ENCODE results near the gene DTX4. TPM values are rescaled to one million over a fixed set of nuclear protein-coding genes. Genes with fewer than 3 reads are reported as not detected.

Gene DTX4
- total RNA-seq, 1 experiment from 2014 or later, result 7.6 TPM

GRCh38 chr11:59223611-59224010 lies 51.7 kb downstream of the DTX4 start:
- ChIA-PET POLR2A (no interaction called here), CTCF (no interaction called here), RAD21 (ENCODE audit: low non-redundant PET in 1 of 2, low total read pairs in 2 of 2, uncharacterized antibody in 2 of 2, unreplicated experiment in 2 of 2) (no interaction called here)
- H3K36me3 ChIP-seq (ENCODE audit: control insufficient read depth in 1 of 2, insufficient read depth in 2 of 2, low read length in 2 of 2), result no peaks in the 10 kb centered on the region
- H3K4me1 ChIP-seq (ENCODE audit: control insufficient read depth in 1 of 2, insufficient read depth in 2 of 2, low read length in 2 of 2), result no peaks in the 10 kb centered on the region
- H3K9me3 ChIP-seq (ENCODE audit: control insufficient read depth in 1 of 2, insufficient read depth in 1 of 2, low read depth in 1 of 2, low read length in 2 of 2), result no peaks in the 10 kb centered on the region
- no peak overlapping the region for H3K9ac ChIP-seq (ENCODE audit: low read length)
- intact Hi-C loops (cut with micrococcal nuclease), result no loop called here
- DNase-seq (ENCODE audit: low read depth, low spot score) (no peak), ATAC-seq (no peak)
- no peak overlapping the region for H3K27ac ChIP-seq (ENCODE audit: low read depth, low read length)
- H4K20me1 ChIP-seq (ENCODE audit: insufficient read depth), result no peaks in the 10 kb centered on the region
- H2AFZ ChIP-seq (ENCODE audit: low read depth, low read length, poor library complexity, severe bottlenecking), result no peak overlapping the region
- no peaks in the 10 kb centered on the region for H3K9me2 ChIP-seq (ENCODE audit: insufficient read depth)
- H3K4me3 ChIP-seq (replicated peaks in 1 of 2; ENCODE audit: low read depth in 1 of 2, low read length in 2 of 2), result no peak overlapping the region
- no peak overlapping the region for H3K4me2 ChIP-seq (ENCODE audit: low read length)
- H3K79me2 ChIP-seq (ENCODE audit: insufficient read depth, low read length), result no peaks in the 10 kb centered on the region
- no TSS peak for BruUV-seq (replicated peaks)
- no peak for TF ChIP-seq ELF1 (IDR thresholded peaks at IDR 0.05; ENCODE audit: borderline replicate concordance, low read depth)
- TF ChIP-seq TCF7L2 (IDR thresholded peaks at IDR 0.05; ENCODE audit: borderline replicate concordance, extremely low read depth, insufficient read depth, insufficient read length), result no peak
- TF ChIP-seq JUND (IDR thresholded peaks at IDR 0.05), result no peak
- no peak for TF ChIP-seq ZNF274 (IDR thresholded peaks at IDR 0.05; ENCODE audit: low read depth, low read length)
- TF ChIP-seq YY1 (IDR thresholded peaks at IDR 0.05; ENCODE audit: extremely low read depth, insufficient replicate concordance, low read depth, low read length), result no peak
- no peak for TF ChIP-seq ZFX (IDR thresholded peaks at IDR 0.05)
- no peak for TF ChIP-seq EZH2 (IDR thresholded peaks at IDR 0.05)
- TF ChIP-seq CEBPB (IDR thresholded peaks at IDR 0.05; ENCODE audit: low read depth), result no peak
- no peak for TF ChIP-seq ATF3 (IDR thresholded peaks at IDR 0.05)
- no peak for TF ChIP-seq SP1 (IDR thresholded peaks at IDR 0.05; ENCODE audit: low read depth)
- TF ChIP-seq ZBTB33 (IDR thresholded peaks at IDR 0.05; ENCODE audit: extremely low read depth, insufficient replicate concordance, low read length), result no peak
- no peak for TF ChIP-seq CBX3 (IDR thresholded peaks at IDR 0.05; ENCODE audit: low read depth)
- no peak for TF ChIP-seq POLR2AphosphoS5 (IDR thresholded peaks at IDR 0.05; ENCODE audit: low read depth, low read length)
- TF ChIP-seq SIN3A (IDR thresholded peaks at IDR 0.05; ENCODE audit: low read depth), result no peak
- TF ChIP-seq SRF (IDR thresholded peaks at IDR 0.05; ENCODE audit: low read depth), result no peak
- TF ChIP-seq POLR2A (IDR thresholded peaks at IDR 0.05; ENCODE audit: borderline replicate concordance, extremely low read depth, insufficient read depth, insufficient read length), result no peak
- TF ChIP-seq CTCF (IDR thresholded peaks at IDR 0.05 in 2 of 3, conservative IDR thresholded peaks at IDR 0.05 in 1 of 3; ENCODE audit: borderline replicate concordance in 1 of 3, insufficient read depth in 1 of 3, low read depth in 2 of 3, low read length in 2 of 3), result no peak
- no peak for TF ChIP-seq FOSL1 (IDR thresholded peaks at IDR 0.05; ENCODE audit: low read depth)
- H3K27me3 ChIP-seq (ENCODE audit: insufficient read depth, low read length), result no peaks in the 10 kb centered on the region

Data from HCT116 (cell line).